GM19240 (cell line): ENCODE measurements around the gene ARPC4.
A peak's percentile ranks its signal among the peaks of the same experiment; 100 is the strongest.

Source experiments
- DNase-seq: peaks from one replicate; pipeline ENCODE4 v3.0.0; 2011; ENCODE audit warnings: low spot score; ENCODE audit not compliant: insufficient read length

ARPC4 gene

DNA sequence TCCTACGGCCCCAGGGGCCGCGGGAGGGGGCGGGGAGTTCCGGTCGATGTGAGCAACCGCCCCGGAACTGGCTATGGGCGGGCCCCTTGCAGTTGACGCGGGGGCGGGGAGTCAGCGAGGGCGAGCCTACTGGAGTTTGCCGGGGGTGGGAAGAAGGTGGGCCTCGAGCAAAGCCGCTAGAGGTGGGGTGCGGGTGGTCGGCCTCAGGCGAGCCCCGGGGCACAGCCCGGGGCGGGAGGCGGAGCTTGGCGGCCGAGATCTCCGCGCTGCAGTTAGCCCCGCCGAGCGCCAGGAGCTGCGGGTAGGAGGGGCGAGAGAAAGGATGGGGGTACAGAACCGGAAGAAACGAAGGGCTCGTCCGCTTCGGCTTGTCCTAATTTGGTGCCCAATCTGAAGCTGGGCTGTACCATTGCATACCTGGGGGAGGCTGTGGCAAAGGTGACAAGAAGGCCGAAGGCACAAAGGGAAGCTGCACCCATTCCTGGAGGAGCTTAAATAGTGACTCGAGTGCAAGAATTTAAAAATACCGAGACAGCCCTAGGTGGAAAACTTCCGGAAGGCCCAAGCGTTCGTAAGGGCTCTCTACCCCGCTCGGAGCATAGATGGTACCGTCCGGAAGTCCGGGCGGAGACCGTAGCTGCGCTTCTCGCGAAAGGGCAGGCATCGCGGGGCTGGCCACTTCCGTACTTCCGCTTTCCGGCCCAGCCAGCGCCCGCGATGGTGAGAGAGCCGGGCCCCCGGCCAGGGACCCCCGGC lies at the start of gene ARPC4, which contains the start of gene TADA3:
ARPC4 (plus strand) TSS at position 678 of the 756 bp plus-strand sequence; CDS start at position 718, 40 bp downstream.
TADA3 (minus strand) TSS at position 69 of the 756 bp plus-strand sequence. CDS start 1,007 bp downstream, outside the sequence.
- peak; percentile 79 for DNase-seq

DNA sequence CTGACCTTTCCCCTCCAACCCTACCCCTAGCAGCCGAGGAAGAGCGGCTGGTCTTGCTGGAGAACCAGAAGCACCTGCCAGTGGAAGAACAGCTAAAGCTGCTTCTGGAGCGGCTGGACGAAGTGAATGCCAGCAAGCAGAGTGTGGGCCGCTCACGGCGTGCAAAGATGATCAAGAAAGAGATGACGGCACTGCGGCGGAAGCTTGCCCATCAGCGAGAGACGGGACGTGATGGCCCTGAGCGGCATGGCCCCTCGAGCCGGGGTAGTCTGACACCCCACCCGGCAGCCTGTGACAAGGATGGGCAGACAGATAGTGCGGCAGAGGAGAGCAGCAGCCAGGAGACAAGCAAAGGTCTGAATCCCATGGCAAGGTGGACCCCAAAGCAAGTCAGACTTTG lies 49.3 kb upstream of the ARPC4 start:
- DNase-seq, result no peak

DNA sequence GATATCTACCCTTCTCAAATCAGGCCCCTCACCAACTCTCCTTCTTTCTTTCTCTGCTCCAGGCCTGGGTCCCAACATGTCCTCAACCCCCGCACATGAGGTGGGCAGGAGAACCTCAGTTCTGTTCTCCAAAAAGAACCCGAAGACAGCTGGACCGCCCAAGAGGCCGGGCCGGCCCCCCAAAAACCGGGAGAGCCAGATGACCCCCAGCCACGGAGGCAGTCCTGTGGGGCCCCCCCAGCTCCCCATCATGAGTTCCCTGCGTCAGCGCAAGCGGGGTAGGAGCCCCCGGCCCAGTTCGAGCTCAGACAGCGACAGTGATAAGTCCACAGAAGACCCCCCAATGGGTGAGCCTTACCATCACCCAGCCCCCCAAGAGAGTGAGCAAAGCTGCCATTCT lies 48.7 kb upstream of the ARPC4 start:
- DNase-seq, result no peak

DNA sequence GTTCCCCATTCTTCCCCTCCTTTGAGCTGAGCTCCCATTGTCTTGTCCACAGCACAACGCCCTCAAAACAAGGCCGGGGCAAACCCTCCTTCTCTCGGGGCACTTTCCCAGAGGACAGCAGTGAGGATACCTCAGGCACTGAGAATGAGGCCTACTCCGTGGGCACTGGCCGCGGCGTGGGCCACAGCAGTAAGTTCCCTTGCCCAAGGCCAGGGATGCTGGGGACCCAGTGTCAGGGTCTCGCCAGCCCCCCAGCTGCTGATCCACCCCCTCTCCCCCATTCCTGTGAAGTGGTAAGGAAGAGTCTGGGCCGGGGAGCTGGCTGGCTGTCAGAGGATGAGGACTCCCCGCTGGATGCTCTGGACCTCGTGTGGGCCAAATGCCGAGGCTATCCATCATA lies 47.4 kb upstream of the ARPC4 start:
- DNase-seq, result no peak

DNA sequence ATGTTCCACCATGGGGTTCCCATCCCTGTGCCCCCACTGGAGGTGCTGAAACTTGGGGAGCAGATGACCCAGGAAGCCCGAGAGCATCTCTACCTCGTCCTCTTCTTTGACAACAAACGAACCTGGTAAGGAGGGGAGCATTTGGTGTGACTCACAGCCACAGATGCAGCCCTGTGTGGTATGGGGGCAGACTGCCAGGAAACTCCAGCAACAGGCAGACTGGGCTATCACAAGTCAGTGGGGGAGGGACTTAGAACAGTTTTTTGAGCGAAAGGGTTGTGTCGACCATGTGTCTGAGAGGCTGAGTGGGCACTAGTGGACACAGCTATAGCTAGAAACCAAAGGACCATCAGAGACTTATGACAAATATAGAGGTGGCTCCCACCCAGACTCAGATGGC lies 46.6 kb upstream of the ARPC4 start:
- no peak for DNase-seq

DNA sequence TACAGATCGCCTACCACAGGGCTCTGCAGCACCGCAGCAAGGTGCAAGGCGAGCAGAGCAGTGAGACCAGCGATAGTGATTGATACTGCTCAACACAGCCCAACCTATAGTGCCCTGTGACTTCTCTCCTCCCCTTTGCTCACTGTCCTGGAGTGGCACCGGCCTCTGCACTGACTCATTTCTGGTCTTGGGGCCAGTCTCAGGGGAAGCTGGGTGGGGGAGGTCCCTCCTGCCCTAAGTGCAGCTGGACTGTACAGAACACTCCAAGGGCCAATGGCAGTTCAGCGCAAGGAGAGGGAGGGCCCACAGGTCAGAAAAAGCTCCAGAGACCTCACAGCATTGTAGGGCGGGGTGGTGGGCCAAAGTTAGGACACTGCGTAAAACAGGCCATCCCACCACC lies 45.6 kb upstream of the ARPC4 start:
- DNase-seq, result no peak

DNA sequence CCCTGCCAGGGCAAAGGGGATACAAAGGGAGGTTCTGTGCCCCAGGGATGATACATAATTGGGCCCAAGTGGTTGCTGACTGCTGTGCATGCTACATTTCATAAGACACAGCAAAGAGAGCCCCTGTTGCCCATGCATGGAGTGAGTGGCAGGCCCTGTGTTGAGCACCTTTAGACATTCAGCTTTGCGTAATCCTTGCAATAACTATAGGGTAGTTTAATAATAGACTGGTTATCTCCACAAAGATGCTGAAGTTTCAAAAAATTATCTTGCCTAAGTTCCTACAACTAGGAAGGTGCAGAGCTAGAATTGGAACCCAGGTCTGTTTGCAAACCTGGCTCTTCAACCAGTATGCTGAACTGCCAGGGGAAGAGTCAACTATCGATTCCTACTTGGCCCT lies 44.9 kb upstream of the ARPC4 start:
- no peak for DNase-seq

DNA sequence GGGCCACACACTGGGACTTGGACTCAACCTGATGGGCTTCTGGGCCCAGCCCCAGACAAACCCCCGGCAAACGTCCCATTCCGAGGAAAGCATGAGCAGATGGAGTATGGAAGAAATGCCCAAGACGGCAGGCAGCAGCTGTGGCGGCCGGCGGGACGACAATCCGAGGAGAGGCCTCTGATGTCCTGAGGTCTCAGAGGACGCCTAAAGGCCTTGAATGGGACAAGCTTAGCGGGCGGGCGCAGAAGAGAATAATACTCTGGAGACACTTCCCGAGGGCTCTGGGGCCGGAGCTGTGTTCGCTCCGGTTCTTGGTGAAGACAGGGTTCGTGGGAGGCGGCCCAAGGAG lies 43.6 kb upstream of the ARPC4 start:
- no peak for DNase-seq

DNA sequence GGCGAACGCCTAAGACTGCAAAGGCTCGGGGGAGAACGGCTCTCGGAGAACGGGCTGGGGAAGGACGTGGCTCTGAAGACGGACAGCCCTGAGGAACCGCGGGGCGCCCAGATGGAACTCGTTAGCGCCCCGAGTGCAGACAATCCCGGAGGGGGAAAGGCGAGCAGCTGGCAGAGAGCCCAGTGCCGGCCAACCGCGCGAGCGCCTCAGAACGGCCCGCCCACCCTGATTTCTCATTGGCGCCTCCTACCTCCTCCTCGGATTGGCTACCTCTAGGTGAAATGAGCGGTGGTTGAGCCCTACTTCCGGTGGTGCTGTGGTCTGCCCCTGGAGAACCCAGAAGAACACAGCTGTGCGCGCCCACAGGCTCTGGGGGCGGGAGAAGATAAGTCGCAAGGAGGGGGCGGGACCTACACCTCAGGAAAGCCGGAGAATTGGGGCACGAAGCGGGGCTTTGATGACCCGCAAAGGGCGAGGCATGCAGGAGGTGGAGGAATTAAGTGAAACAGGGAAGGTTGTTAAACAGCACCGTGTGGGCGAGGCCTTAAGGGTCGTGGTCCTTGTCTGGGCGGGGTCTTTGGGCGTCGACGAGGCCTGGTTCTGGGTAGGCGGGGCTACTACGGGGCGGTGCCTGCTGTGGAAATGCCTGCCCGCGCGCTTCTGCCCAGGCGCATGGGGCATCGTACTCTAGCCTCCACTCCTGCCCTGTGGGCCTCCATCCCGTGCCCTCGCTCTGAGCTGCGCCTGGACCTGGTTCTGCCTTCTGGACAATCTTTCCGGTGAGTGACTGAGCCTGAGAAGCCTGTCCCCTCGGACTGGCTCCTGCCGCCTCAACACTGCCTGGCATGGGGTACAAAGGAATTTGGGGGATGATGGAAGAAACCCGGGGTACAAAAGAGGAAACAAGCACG lies 43.0 kb upstream of the ARPC4 start, which contains the start of gene OGG1:
OGG1 (plus strand) TSS at position 308 of the 911 bp plus-strand sequence; CDS start at position 643, 335 bp downstream.
- peak; percentile 99 for DNase-seq

DNA sequence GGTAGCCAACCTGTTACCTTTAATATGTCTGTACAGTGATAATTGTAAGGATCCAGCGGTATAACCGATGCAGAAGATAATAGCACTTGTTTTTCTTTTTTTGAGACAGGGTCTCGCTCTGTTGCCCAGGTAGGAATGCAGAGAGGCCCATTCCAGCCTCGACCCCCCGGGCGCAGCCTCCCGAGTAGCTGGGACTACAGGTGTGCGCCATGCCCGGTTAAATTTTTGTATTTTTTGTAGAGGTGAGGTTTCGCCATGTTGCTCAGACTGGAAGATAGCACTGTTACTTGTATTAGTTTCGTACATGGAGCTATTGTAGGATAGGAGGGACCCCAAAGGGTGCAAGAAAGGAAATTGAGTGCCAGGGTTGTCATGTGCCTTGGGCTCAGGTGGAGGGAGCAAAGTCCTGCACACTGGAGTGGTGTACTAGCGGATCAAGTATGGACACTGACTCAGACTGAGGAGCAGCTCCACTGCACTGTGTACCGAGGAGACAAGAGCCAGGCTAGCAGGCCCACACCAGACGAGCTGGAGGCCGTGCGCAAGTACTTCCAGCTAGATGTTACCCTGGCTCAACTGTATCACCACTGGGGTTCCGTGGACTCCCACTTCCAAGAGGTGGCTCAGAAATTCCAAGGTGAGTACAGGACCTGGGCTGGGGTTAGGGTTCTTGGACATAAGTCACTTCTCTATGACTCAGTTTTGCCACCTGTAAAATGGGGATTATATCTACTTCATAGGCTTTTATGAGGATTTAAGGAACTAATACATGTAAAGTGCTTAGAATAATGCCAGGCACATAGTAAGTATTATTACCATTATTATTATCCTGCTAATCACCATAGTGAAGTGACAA lies 42.1 kb upstream of the ARPC4 start:
- no peak for DNase-seq

DNA sequence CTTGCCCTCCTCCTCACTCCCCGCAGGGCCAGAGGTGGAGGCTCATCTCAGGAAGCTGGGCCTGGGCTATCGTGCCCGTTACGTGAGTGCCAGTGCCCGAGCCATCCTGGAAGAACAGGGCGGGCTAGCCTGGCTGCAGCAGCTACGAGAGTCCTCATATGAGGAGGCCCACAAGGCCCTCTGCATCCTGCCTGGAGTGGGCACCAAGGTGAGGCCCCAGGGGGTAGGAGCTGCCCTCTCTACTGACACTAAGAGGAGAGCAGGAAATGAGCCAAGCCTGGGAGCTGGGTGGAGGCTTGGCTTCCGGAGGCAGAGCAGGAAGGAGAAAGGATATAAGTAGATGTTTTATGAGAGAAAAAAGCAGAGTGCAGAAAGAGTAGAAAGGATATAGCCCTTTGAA lies 38.2 kb upstream of the ARPC4 start:
- no peak for DNase-seq

DNA sequence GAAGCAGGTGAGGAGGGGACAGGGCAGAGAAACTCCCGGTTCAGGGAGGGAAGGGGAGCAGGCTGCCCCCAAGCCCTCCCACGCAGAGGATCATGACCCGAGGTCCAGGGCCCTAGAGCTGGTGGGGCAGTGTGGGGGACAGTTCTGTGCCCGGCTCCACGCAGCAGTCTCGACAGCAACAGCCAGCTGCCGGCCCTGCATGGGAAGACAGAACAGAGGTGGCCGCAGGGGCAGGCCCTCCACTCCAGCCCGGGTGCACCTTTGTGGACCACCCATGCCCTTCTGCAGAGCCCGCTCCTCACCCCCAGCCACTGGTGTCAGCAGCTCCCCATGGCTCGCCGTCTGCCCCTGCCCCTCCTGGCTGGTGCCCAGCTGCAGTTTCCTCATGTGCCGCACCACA lies 35.5 kb upstream of the ARPC4 start:
- no peak for DNase-seq

DNA sequence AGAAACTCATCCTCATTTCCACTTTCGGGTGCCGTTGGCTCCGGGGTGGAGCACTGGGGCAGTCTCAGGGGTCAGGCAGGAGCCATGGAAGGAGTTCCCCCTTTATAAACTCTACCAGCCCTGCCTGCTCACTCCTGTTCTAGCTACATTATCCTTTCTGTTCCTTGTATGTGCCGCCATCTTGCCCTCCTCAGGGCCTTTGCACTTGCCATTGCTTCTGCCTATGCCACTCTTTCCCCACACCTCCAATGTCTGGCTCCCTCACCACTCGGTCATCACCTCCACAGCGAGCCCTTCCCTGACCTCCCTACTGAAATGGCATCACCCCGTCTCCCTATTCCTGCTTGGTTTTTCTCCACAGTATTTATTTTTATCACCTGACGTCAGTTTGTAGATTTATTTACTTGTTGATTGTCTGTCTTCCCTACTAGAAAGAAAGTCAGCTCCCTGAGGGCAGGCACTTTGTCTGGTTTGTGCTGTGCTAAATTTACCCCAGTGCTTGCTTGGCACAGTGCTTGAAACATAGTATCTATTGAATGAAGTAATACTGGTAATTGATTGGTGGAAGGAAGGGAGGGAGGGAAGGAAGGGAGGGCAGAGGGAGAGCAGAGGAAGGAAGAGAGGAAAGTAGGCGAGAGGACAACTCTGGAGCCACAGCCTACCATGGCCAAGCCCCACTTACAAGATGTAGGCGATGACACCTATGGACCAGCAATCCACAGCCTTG lies 31.9 kb upstream of the ARPC4 start:
- no peak for DNase-seq

DNA sequence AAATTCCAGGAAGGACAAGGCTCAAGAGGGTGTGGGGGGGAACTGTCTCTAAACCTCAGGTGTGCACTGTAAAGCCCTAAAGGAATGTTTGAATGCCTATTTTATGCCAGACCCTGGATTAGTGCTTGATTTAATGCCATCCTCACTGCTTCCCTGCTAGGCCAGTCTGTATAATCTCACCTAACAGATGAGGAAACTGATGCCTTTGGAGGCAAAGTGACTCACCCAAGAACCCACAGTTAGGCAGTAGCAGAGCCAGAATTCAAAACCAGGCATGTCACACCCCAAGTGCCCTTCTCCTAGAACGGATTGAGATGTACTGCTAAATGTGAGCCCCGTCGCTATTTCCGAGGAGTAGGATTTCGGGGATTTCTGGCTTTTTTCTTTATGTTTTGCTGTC lies 31.0 kb upstream of the ARPC4 start:
- no peak for DNase-seq

DNA sequence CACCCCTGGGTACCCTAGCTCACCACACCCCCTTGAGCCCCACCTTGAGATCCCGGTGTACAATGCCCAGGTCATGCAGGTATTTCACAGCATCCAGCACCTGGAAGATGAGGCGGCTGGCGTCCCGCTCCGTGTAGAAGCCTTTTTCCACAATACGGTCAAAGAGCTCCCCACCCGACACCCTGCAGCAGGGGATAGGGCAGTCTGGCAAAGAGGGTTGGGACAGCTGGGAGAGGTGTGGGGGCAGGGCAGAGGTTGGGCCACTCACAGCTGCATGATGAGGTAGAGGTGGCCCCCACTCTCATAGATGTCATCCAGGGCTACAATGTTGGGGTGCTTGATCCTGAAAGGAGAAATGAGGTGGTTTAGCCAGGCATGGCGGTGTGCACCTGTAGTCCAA lies 30.0 kb upstream of the ARPC4 start:
- DNase-seq, result no peak

DNA sequence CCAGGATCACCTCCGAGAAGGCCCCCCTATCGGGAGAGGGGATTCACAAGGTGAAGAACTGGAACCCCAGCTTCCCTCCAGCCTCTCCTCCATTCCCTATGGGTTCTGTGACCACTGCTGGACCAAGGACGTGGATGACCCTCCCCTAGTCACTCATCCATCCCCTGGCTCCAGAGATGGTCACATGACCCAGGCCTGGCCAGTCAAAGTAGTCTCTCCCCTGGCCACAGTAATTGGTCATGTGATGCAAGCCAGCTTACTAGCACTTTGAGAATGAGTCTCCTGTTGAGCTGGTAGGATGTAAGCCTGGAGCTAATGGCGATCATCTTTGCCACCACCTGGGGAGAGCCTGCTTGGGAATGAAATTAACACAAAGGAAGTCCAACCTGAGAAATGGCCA lies 27.0 kb upstream of the ARPC4 start:
- no peak for DNase-seq

DNA sequence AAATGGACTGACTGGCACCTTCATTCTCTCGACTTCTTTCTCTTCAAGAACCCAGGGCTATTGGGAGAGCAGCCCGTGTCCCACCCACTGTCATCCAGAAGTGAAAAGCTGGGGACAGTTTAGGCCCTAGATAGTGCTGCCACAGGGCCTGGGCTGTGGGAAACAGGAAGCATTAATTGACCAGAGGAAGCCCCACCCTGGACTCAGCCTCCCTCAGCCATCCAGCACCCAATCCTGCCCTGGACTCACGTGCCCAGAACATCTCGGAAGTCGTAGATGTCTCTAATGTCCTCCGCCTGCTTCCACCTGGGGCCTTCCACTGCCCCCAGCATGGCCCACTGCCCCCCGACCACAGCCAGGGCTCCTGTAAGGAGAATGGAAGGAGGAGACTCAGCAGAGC lies 25.5 kb upstream of the ARPC4 start:
- no peak for DNase-seq

DNA sequence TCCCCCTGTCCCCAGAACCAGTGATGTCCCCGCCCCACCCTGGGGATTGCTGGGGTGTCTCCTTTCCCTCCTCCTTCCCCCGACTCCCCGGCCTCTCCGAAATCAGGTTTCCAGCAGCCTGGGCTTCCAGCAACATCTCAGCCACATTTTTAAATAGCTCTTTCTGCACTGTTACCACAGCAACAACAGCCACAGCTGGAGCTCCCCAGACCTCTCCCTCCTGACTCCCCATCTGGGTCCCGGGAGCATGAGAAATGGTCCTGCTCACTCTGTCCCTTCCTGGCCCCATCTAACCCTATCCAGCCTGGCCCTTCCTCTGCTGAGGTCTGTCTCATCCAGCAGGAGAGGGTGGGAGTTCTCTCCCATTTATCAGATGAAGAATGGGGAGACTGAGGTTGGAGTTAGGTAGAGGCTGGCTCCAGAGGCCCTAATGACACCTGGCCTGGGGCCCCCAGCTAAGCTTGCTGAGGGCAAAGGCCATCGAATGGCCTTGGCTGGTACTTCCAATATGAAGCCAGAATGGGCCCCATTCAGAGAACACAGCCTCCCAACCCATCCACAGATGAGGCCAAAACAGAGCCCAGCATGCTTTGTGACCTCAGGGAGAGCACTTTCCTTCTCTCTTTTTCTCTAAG lies 24.6 kb upstream of the ARPC4 start:
- DNase-seq, result no peak

DNA sequence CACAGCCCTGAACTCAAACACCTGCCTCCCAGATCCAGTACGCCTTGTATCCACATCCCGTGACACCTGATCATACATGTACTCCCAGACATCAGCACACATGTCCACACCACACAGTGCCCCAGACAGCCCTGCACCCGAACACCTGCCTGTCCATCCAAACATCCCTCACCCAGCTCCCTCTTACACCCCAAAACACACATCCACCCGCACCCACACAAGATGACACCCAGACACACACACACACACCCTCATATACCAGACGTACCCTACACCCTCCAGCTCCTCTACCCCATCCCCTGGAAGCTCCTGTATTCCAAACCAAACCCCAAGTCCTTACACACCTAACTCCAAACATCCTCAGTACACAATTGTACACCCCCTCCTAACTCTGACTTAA lies 23.9 kb upstream of the ARPC4 start:
- DNase-seq, result no peak
